GM23248 (cell line): ENCODE results near the gene MYEOV.

Experiments
- EZH2 ChIP-seq: fragments of 200-600 bp; sonication (generic); IDR thresholded peaks from 2 replicates; pipeline ENCODE4 v1.6.1; 2018; ENCODE audit warnings: antibody characterized with exemption, mild to moderate bottlenecking; ENCODE audit not compliant: insufficient read depth, poor library complexity, severe bottlenecking
- EZH2phosphoT487 ChIP-seq: fragments of 200-600 bp; sonication (generic); IDR thresholded peaks from 2 replicates; pipeline ENCODE4 v1.6.1; 2018; ENCODE audit warnings: antibody characterized with exemption, moderate library complexity, mild to moderate bottlenecking, low read depth; ENCODE audit not compliant: insufficient read depth

- TF ChIP-seq EZH2phosphoT487 (no peak), EZH2 (no peak)
Measured at GRCh38 chr11:69277074-69277809, 16.7 kb upstream of the MYEOV start.
